Type B pancreatic cell (in vitro differentiated cells): ENCODE results near the gene ZNF33B. TPM values are rescaled to one million over a fixed set of nuclear protein-coding genes. Genes with fewer than 3 reads are reported as not detected.
A peak's percentile ranks its signal among the peaks of the same experiment; 100 is the strongest.

Experiments
- DNase-seq: peaks from one replicate; pipeline ENCODE4 v3.0.0; 2021; ENCODE audit warnings: mixed read lengths; ENCODE audit not compliant: unreplicated experiment; ENCODE audit errors: extremely low spot score
- H3K27ac Mint-ChIP-seq: 2 replicates; pipeline ENCODE4 v1.8.0; 2021; ENCODE audit warnings: mild to moderate bottlenecking, mixed read lengths
- H3K27me3 Mint-ChIP-seq: 2 replicates; pipeline ENCODE4 v1.8.0; 2021; ENCODE audit warnings: mixed read lengths
- H3K36me3 Mint-ChIP-seq: 2 replicates; pipeline ENCODE4 v1.8.0; 2021; ENCODE audit warnings: mixed read lengths
- H3K4me1 Mint-ChIP-seq: one replicate; pipeline ENCODE4 v1.8.0; 2021; ENCODE audit warnings: mixed read lengths; ENCODE audit not compliant: unreplicated experiment
- H3K4me3 Mint-ChIP-seq: 2 replicates; pipeline ENCODE4 v1.8.0; 2021; ENCODE audit warnings: mild to moderate bottlenecking, mixed read lengths
- H3K9me3 Mint-ChIP-seq: 2 replicates; pipeline ENCODE4 v1.8.0; 2021; ENCODE audit warnings: mixed read lengths
- total RNA-seq: library from RNA; stranded (reverse); gene quantifications from 2 replicates; pipeline ENCODE4 v1.2.1, GENCODE V29; 2021; ENCODE audit warnings: low replicate concordance
- TF ChIP-seq, protein P1 (sequence below): fragments of 200-600 bp; sonication (generic); conservative IDR thresholded peaks from 2 replicates; pipeline ENCODE4 v1.5.0; 2021; ENCODE audit warnings: antibody characterized with exemption, mild to moderate bottlenecking

Gene ZNF33B
- total RNA-seq, 1 donor from 2014 or later = 39.3 TPM

DNA sequence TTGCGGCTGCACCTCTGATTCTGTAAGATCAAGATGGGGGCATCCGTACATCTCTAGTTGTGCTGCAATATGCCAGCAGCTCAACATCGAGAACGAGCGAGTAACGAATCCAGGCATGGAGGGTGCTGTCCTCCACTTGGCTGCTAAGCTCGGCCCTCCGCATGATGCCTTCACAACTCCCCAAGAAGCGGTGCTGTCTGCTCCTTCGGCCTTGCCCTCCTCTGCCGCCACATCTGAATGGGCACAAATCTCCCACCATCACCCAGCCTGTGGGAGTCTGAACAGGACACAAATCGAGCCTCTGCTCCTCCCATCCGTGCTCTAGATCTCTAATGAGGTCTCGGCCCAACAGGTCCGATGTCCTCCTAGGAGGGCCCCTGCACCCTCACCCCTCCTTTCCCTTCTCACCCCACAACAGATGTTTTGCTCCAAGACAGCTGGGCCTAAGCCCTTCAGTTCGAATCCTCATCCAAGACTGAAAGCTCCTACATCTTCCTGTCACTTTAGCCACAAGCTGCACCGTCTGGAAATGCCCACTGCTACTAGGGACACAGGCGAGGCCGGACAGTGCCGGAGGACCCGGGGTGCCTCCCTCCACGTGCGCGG, 86.7 kb downstream of the ZNF33B start:
- Mint-ChIP-seq H3K4me3 (peak overlapping the region; percentile 99), H3K4me1 (peaks cover 19% of the 10 kb centered on the region), H3K27me3 (peaks cover 5% of the 10 kb centered on the region), H3K9me3 (no peaks in the 10 kb centered on the region), H3K36me3 (peaks cover 30% of the 10 kb centered on the region), H3K27ac (peak overlapping the region; percentile 88)
- no peak for DNase-seq
- TF ChIP-seq, protein P1, sequence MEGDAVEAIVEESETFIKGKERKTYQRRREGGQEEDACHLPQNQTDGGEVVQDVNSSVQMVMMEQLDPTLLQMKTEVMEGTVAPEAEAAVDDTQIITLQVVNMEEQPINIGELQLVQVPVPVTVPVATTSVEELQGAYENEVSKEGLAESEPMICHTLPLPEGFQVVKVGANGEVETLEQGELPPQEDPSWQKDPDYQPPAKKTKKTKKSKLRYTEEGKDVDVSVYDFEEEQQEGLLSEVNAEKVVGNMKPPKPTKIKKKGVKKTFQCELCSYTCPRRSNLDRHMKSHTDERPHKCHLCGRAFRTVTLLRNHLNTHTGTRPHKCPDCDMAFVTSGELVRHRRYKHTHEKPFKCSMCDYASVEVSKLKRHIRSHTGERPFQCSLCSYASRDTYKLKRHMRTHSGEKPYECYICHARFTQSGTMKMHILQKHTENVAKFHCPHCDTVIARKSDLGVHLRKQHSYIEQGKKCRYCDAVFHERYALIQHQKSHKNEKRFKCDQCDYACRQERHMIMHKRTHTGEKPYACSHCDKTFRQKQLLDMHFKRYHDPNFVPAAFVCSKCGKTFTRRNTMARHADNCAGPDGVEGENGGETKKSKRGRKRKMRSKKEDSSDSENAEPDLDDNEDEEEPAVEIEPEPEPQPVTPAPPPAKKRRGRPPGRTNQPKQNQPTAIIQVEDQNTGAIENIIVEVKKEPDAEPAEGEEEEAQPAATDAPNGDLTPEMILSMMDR = no peak

DNA sequence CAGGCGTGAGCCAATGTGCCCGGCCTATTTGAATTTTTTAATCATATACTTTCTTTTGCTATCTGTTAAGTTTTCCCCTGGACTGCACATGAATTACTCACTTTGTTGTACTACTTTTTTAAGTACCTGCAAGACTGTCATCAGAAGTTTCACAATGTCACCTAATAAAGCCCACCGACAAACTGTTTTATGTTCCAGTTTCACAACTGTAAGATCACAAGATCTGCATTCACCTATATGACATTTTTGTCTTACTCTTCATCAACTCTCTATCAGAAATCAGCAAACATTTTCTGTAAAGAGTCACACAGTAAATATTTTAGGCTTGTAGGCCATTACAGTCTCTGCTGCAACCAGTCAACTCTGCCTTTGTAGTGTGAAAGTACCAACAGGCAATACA, 88.5 kb downstream of the ZNF33B start:
- H3K36me3 Mint-ChIP-seq = peaks cover 36% of the 10 kb centered on the region
- H3K9me3 Mint-ChIP-seq = no peaks in the 10 kb centered on the region
- TF ChIP-seq, protein P1 = no peak

DNA sequence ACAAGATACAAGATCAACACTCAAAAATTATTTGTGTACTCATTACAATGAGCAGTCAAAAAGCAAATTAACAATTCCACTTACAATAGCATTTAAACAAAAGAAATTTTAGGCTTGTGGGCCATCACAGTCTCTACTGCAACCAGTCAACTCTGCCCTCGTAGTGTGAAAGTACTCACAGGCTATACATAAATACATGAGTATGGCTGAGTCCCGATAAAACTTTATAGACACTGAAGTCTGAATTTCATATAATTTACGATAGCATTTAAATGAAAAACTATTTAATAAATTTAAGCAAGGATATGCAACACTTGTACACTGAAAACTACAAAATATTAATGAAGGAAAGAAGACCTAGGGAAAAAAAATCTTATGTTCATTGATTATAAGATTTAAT, 90.1 kb downstream of the ZNF33B start:
- H3K4me3 Mint-ChIP-seq = no peak overlapping the region
- H3K27me3 Mint-ChIP-seq = no peaks in the 10 kb centered on the region
- H3K4me1 Mint-ChIP-seq = peaks cover 16% of the 10 kb centered on the region
- no peak overlapping the region for H3K27ac Mint-ChIP-seq
- TF ChIP-seq, protein P1 = no peak
- no peak for DNase-seq
- H3K36me3 Mint-ChIP-seq = peaks cover 49% of the 10 kb centered on the region
- H3K9me3 Mint-ChIP-seq = peaks cover 6% of the 10 kb centered on the region

More for the DNA sequence above, 88.5 kb downstream of the ZNF33B start:
- peaks cover 19% of the 10 kb centered on the region for H3K4me1 Mint-ChIP-seq
- no peak for DNase-seq
- H3K27ac Mint-ChIP-seq = no peak overlapping the region
- peak overlapping the region; percentile 18 for H3K4me3 Mint-ChIP-seq
- no peaks in the 10 kb centered on the region for H3K27me3 Mint-ChIP-seq

DNA sequence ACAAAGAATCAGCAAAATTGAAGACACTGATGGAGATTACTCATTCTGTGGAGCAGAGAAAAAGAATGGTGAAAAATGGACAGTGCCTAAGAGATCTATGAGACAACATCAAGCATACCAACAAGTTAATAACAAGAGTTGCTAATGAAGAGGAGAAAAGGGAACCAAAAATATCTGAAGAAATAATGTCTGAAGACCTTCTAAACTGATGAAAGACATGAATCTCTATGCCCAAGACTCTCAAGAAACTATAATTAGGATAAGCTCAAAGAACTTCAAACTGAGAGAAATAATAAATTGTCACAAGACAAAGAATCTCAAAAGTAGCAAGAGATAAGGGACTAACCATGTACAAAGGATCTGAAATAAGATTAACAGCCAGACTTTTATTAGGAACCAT, 93.4 kb downstream of the ZNF33B start:
- DNase-seq = no peak
- Mint-ChIP-seq H3K27me3 (no peaks in the 10 kb centered on the region), H3K27ac (no peak overlapping the region), H3K36me3 (peaks cover 55% of the 10 kb centered on the region), H3K9me3 (peaks cover 8% of the 10 kb centered on the region), H3K4me3 (no peak overlapping the region), H3K4me1 (no peaks in the 10 kb centered on the region)
- TF ChIP-seq, protein P1 = no peak

DNA sequence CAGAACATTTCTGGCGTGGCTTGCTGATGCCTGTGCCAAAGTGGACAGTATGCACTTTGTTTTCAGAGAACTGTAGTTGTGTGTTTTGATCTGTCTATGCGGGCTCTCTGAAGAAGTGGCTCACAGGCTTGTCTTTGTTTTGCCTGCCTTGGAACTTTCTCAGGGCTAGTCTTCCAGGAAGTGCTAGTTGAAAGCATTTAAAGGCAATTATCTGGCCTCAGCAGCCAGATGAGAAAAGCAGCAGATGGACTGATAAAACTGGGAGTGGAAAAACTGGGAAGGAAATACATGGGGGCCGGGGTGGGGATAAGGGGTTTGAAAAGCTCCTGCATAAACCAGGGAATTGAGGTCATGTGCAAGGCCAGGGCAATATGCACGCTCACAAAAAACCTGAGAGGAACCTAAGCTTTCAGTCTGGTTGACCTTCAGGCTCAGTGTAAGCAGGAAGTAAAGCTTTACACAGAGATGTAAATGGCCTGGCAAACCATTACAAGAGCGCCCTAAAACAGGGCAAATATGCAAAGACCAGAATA, 94.5 kb downstream of the ZNF33B start:
- Mint-ChIP-seq H3K27me3 (no peaks in the 10 kb centered on the region), H3K27ac (no peak overlapping the region), H3K4me1 (no peaks in the 10 kb centered on the region), H3K9me3 (peaks cover 8% of the 10 kb centered on the region), H3K4me3 (no peak overlapping the region), H3K36me3 (peaks cover 49% of the 10 kb centered on the region)
- TF ChIP-seq, protein P1 = no peak
- no peak for DNase-seq

Other genes starting within 250 kb of the ZNF33B start
- 20.9 and 21.8 TPM in 2 replicates for gene BMS1, start 144.2 kb upstream of the ZNF33B start, total RNA-seq